ENCODE results near the gene AOPEP. TPM values are rescaled to one million over a fixed set of nuclear protein-coding genes. Genes with fewer than 3 reads are reported as not detected.
A peak's percentile ranks its signal among the peaks of the same experiment; 100 is the strongest.

The AOPEP gene
- total RNA-seq, 1 donor from 2014 or later, result 175 TPM

DNA sequence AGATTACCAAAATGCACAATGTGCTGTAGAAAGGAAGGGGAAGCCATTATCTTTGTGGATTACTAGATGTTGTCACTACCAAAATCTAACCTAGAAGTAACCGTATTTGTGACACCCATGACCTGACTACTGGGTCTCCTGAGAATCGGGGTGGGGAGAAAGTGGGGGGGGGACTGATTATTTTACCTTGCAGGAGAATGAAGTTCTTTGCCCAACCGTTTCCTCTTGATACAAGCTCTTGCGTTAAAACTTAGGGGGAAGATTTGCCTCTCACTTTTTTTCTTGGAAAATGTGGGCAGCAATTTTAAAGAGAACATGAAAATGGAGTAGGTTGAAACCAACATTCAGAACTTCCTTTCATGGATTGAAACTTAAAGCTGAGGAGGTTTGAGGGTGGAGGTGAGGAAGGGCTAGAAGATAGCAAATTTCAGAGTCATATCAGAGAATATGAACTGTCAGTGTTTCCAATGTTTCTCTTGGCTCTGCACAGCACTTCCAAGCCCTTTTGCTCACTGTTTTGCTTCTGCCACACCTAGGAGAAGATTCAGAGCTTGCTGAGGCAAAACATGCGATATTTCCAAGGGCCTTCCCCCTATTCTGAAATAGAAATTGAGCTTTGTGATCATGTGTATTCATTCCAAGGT lies 280.8 kb downstream of the AOPEP start:
- Histone ChIP-seq H3K27ac (replicated peaks) (peak overlapping the region; percentile 99), H3K4me1 (peaks cover 84% of the 10 kb centered on the region), H3K27me3 (ENCODE audit: low read depth) (no peaks in the 10 kb centered on the region), H3K9me3 (replicated peaks) (no peaks in the 10 kb centered on the region), H3K36me3 (peaks cover 21% of the 10 kb centered on the region), H3K4me3 (peak overlapping the region; percentile 85)
- intact Hi-C loops (cut with micrococcal nuclease), result loop anchor here (5.0 kb wide), 1 partner anchor 140 kb away; no protein-coding TSS in a partner anchor
- no peak for DNase-seq
- TF ChIP-seq, protein P1, sequence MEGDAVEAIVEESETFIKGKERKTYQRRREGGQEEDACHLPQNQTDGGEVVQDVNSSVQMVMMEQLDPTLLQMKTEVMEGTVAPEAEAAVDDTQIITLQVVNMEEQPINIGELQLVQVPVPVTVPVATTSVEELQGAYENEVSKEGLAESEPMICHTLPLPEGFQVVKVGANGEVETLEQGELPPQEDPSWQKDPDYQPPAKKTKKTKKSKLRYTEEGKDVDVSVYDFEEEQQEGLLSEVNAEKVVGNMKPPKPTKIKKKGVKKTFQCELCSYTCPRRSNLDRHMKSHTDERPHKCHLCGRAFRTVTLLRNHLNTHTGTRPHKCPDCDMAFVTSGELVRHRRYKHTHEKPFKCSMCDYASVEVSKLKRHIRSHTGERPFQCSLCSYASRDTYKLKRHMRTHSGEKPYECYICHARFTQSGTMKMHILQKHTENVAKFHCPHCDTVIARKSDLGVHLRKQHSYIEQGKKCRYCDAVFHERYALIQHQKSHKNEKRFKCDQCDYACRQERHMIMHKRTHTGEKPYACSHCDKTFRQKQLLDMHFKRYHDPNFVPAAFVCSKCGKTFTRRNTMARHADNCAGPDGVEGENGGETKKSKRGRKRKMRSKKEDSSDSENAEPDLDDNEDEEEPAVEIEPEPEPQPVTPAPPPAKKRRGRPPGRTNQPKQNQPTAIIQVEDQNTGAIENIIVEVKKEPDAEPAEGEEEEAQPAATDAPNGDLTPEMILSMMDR (IDR thresholded peaks at IDR 0.05; ENCODE audit: borderline replicate concordance), result no peak

DNA sequence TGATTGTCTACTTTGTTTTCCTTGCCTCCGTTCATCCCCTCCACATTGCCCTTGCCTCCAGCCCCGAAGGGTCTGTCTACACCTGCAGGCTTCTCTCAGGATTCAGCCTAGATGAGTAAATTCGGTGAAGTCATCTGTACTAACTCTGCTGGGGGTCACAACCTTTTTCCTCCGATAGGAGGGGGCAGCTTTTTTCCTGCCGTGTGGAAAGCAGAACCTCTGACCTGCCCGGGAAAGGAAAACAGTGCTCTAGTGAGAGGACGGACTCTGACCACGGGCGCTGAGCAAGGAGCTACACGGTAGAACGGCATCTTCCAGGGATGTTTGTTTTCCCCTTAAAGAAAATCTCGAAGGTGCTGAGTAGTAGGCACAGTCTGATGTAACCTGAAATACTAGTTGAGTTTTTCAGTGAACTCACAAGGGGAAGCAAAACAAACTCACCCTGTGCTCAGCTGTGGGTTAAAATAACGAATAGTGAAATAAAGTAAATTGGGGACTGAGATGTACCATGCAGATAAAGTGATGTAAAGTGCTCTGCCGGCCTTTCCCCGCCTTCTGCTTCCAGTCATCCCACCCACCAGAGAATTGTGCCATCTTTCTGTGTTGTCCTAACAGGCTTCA lies 281.8 kb downstream of the AOPEP start:
- no peaks in the 10 kb centered on the region for H3K9me3 ChIP-seq (replicated peaks)
- intact Hi-C loops (cut with micrococcal nuclease), result loop anchor here (5.0 kb wide), 1 partner anchor 141 kb away; no protein-coding TSS in a partner anchor
- H3K27me3 ChIP-seq (ENCODE audit: low read depth), result no peaks in the 10 kb centered on the region
- peak overlapping the region; percentile 85 for H3K4me3 ChIP-seq
- TF ChIP-seq, protein P1 (IDR thresholded peaks at IDR 0.05; ENCODE audit: borderline replicate concordance), result no peak
- peaks cover 84% of the 10 kb centered on the region for H3K4me1 ChIP-seq
- H3K36me3 ChIP-seq, result peaks cover 24% of the 10 kb centered on the region
- H3K27ac ChIP-seq (replicated peaks), result peak overlapping the region; percentile 99
- no peak for DNase-seq

DNA sequence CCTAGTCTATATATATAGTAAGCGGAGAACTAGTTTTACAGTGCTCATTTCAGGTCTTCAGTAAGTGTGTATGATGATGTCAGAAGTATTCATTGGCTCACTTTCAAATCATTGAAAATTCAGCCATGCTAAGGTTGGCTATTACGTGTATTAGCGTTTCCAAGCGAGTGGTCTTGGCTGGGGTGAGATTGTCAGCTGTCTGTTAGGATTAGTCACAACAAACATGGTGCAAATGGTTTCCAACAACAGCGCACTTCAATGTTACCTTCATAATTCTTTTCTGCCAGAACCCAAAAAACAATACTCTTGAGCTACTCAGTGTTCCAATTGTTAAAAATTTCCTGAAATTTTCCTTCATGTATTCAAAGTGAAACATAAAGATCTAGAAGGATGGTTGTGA lies 283.0 kb downstream of the AOPEP start:
- Histone ChIP-seq H3K27me3 (ENCODE audit: low read depth) (no peaks in the 10 kb centered on the region), H3K36me3 (peaks cover 29% of the 10 kb centered on the region), H3K27ac (replicated peaks) (peak overlapping the region; percentile 99), H3K9me3 (replicated peaks) (no peaks in the 10 kb centered on the region), H3K4me1 (peaks cover 85% of the 10 kb centered on the region), H3K4me3 (peak overlapping the region; percentile 85)
- TF ChIP-seq, protein P1 (IDR thresholded peaks at IDR 0.05; ENCODE audit: borderline replicate concordance), result no peak
- intact Hi-C loops (cut with micrococcal nuclease), result loop anchor here (5.0 kb wide), 1 partner anchor 142 kb away; no protein-coding TSS in a partner anchor
- DNase-seq, result no peak

DNA sequence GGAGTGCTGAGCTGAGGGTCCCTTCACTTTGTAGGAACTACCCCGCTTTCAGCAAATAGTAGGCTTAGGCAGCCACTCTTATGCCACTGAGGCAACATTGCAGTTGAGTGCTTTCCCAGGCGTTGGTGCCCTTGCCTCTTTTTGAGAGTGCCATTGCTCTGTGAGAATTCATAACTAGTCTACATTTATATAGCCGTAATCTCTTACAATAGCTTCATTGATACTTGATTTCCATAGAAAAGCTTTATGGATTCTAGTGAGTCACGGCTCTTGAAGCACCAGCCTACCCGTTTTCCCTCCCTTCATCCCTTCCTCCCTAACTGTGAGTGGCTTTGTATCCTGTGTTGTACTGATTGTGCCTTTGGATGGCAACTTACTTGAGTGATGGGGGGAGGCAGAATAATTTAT lies 283.9 kb downstream of the AOPEP start:
- H3K27me3 ChIP-seq (ENCODE audit: low read depth), result no peaks in the 10 kb centered on the region
- TF ChIP-seq, protein P1 (IDR thresholded peaks at IDR 0.05; ENCODE audit: borderline replicate concordance), result no peak
- peak overlapping the region; percentile 85 for H3K4me3 ChIP-seq
- H3K36me3 ChIP-seq, result peaks cover 39% of the 10 kb centered on the region
- DNase-seq, result no peak
- H3K27ac ChIP-seq (replicated peaks), result peak overlapping the region; percentile 99
- peaks cover 92% of the 10 kb centered on the region for H3K4me1 ChIP-seq
- intact Hi-C loops (cut with micrococcal nuclease), result no loop called here
- H3K9me3 ChIP-seq (replicated peaks), result no peaks in the 10 kb centered on the region

DNA sequence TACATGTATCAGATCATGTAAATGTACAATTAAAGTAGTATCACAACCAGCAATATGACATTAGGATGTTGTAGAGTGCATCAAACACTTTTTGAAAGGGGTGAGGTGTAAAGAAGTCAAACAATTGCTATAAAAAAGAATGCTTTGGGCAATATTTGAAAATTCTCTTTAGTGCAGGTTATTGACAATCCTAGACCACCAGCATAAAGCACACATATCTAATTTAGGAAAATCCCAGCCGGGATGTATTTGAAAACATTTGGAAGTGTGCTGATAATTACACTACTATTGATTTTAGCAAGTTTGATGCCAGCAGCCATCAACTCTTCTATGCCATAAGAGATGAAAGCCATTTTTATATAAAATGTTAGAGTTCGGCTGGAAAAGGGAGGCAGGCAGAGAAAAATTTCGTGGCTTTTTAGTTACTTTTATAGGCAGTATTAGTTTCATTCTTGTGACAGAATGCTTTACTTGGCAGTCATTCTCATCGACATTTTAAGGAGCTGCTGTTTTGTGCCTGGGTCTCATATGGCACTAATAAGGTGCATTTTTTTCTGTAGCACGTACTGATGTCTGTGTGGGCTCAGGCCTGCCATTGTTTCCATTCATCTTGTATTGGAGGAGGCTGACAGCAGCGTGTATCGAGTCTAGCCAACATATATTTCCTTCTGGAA lies 285.7 kb downstream of the AOPEP start:
- intact Hi-C loops (cut with micrococcal nuclease), result no loop called here
- TF ChIP-seq, protein P1 (IDR thresholded peaks at IDR 0.05; ENCODE audit: borderline replicate concordance), result no peak
- peaks cover 56% of the 10 kb centered on the region for H3K36me3 ChIP-seq
- no peak for DNase-seq
- H3K4me3 ChIP-seq, result peak overlapping the region; percentile 85
- H3K27ac ChIP-seq (replicated peaks), result peak overlapping the region; percentile 99
- H3K9me3 ChIP-seq (replicated peaks), result no peaks in the 10 kb centered on the region
- H3K27me3 ChIP-seq (ENCODE audit: low read depth), result no peaks in the 10 kb centered on the region
- H3K4me1 ChIP-seq, result peaks cover 100% of the 10 kb centered on the region
